Neutrophil (primary cell): ENCODE data around the gene LMNTD1.
"Not testable (repeated sequence)": the region's sequence is repeated elsewhere in the genome, so short reads cannot be mapped to it uniquely, and the experiment has no call there.

Source experiments
- H3K27ac ChIP-seq: fragments of 200-600 bp; sonication (generic); 2 replicates; pipeline ENCODE4 v1.5.1; 2016; ENCODE audit warnings: mild to moderate bottlenecking, moderate library complexity
- H3K27me3 ChIP-seq: fragments of 200-600 bp; sonication (generic); 2 replicates; pipeline ENCODE4 v1.6.0; 2016; ENCODE audit warnings: mild to moderate bottlenecking
- H3K36me3 ChIP-seq: fragments of 200-600 bp; sonication (generic); 2 replicates; pipeline ENCODE4 v1.5.1; 2017
- H3K4me1 ChIP-seq, 2 experiments: fragments of 200-600 bp in 1 of 2; sonication (generic) in 1 of 2; 1 replicate in 1 of 2; 2 replicates in 1 of 2; pipeline versions ENCODE4 v1.5.1 to v1.6.1; 2013 to 2016; ENCODE audit warnings: low read depth in 1 of 2, low read length in 1 of 2, mild to moderate bottlenecking in 1 of 2, moderate library complexity in 1 of 2; ENCODE audit not compliant: control insufficient read depth in 1 of 2, insufficient read depth in 1 of 2
- H3K4me3 ChIP-seq, 2 experiments: fragments of 200-600 bp in 1 of 2; sonication (generic) in 1 of 2; 1 replicate in 1 of 2; 2 replicates in 1 of 2; pipeline ENCODE4 v1.5.1; 2013 to 2016; ENCODE audit warnings: low read depth in 1 of 2, low read length in 1 of 2, mild to moderate bottlenecking in 1 of 2, moderate library complexity in 1 of 2
- H3K9me3 ChIP-seq: fragments of 200-600 bp; sonication (generic); 2 replicates; pipeline ENCODE4 v1.5.1; 2016
- TF ChIP-seq, protein P1 (sequence below): fragments of 200-600 bp; sonication (generic); IDR thresholded peaks from 2 replicates; pipeline ENCODE4 v1.5.1; 2016; ENCODE audit warnings: antibody characterized with exemption

LMNTD1 gene

DNA sequence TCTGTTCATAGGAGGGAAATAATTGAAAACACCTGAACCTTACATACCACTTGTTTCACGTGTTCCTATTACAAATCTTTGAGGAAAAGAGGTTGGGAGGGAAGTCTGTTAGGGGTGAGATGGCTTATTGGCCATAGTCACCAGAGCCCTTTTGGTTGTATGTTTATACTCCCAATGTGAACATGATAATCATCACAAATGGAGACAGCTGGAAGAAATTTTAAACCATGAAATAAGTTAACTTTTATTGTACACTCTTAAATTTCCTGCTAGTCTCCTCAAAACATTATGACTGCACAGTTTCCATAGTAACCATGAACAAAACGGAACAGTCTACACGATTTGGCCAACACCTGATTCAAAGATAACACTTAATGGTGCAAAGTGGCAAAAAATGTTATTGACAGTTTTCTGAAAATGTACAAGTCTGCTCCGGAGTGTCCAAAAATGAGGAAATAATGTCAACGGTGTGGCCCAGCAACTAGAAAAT lies 56.9 kb downstream of the LMNTD1 start:
- Histone ChIP-seq H3K36me3 (no peaks in the 10 kb centered on the region), H3K27me3 (no peaks in the 10 kb centered on the region), H3K9me3 (no peaks in the 10 kb centered on the region), H3K27ac (no peak overlapping the region), H3K4me1 (no peaks in the 10 kb centered on the region), H3K4me3 (no peak overlapping the region)
- TF ChIP-seq, protein P1, sequence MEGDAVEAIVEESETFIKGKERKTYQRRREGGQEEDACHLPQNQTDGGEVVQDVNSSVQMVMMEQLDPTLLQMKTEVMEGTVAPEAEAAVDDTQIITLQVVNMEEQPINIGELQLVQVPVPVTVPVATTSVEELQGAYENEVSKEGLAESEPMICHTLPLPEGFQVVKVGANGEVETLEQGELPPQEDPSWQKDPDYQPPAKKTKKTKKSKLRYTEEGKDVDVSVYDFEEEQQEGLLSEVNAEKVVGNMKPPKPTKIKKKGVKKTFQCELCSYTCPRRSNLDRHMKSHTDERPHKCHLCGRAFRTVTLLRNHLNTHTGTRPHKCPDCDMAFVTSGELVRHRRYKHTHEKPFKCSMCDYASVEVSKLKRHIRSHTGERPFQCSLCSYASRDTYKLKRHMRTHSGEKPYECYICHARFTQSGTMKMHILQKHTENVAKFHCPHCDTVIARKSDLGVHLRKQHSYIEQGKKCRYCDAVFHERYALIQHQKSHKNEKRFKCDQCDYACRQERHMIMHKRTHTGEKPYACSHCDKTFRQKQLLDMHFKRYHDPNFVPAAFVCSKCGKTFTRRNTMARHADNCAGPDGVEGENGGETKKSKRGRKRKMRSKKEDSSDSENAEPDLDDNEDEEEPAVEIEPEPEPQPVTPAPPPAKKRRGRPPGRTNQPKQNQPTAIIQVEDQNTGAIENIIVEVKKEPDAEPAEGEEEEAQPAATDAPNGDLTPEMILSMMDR = no peak

DNA sequence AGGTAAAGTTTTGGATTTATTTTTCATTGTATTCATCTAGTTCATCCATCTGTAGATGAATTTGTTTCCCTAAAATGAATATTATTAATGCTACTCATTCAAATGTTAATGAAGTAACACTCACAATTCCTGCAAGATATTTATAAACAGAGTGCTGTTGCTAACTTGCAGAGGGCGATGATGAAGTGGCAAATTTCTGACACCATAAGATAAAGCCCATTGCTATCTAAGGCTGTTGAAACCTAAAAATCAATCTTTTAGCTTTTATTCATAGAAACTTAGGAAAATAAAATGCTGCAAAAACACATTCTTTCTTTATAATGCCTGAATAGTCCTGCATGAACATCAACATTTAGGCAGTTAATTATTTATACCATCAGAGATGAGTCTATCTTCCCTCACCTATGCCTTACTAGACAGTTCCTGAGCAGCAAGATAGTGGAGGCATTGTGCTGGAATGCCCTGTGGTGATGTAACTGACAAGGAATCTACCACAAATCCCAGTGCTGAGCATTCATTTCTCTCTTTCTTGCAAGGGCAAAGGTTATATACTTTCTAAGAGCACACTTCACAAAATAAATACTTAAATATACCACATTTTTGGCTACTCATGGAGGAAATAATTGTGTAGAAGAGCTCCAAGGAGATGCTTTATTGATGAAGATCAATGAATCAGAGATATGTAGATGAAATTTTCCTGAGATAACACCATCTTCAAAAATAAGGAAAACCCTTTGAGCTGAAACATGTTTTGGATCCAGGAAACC lies 57.6 kb downstream of the LMNTD1 start:
- Histone ChIP-seq H3K27ac (no peak overlapping the region), H3K36me3 (no peaks in the 10 kb centered on the region), H3K4me3 (no peak overlapping the region), H3K27me3 (no peaks in the 10 kb centered on the region), H3K9me3 (no peaks in the 10 kb centered on the region), H3K4me1 (no peaks in the 10 kb centered on the region)
- TF ChIP-seq, protein P1 = no peak

DNA sequence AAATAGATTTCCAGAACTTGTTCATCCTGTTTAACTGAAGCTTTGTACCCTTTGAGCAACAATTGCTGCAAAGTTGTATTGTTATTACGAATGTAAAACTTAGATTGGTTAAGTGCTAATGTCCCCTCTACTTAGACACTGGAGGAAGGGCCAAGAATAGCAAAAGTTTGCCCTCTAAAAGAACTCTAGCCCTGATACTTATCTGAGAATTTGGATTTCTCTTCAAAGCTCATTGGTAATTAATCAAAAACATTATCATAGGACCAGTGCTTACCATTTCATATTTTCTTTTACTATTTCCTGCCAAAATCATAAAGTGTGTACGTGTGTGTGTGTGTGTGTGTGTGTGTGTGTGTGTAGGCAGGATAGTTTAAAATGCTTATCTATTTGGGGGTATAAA lies 58.2 kb downstream of the LMNTD1 start:
- H3K4me3 ChIP-seq = no peak overlapping the region
- no peak overlapping the region for H3K27ac ChIP-seq
- H3K27me3 ChIP-seq = no peaks in the 10 kb centered on the region

DNA sequence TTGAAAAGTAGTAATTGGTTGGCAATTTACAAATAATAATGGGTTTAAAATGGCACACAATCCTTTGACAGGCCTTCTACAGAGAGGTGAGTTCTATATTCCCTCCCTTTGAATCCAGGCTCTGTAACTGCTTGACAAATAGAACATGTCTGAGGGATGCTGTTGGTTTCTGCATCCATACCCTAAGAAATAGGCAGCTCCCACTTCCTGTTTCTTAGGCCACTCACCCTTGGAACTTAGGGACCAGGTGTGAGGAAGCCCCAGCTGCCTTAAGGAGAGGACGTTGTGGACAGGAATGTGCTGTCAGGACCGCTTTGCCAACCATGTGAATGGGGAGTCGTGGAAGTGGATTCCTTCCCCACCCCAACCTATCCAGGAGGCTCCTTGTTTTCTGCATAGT lies 59.4 kb downstream of the LMNTD1 start:
- H3K27ac ChIP-seq = no peak overlapping the region
- no peaks in the 10 kb centered on the region for H3K27me3 ChIP-seq
- H3K4me3 ChIP-seq = no peak overlapping the region
- TF ChIP-seq, protein P1 = no peak
- H3K4me1 ChIP-seq = no peaks in the 10 kb centered on the region
- no peaks in the 10 kb centered on the region for H3K9me3 ChIP-seq
- H3K36me3 ChIP-seq = no peaks in the 10 kb centered on the region

More for the DNA sequence above, 58.2 kb downstream of the LMNTD1 start:
- Histone ChIP-seq H3K36me3 (no peaks in the 10 kb centered on the region), H3K9me3 (no peaks in the 10 kb centered on the region), H3K4me1 (no peaks in the 10 kb centered on the region)
- TF ChIP-seq, protein P1 = no peak

DNA sequence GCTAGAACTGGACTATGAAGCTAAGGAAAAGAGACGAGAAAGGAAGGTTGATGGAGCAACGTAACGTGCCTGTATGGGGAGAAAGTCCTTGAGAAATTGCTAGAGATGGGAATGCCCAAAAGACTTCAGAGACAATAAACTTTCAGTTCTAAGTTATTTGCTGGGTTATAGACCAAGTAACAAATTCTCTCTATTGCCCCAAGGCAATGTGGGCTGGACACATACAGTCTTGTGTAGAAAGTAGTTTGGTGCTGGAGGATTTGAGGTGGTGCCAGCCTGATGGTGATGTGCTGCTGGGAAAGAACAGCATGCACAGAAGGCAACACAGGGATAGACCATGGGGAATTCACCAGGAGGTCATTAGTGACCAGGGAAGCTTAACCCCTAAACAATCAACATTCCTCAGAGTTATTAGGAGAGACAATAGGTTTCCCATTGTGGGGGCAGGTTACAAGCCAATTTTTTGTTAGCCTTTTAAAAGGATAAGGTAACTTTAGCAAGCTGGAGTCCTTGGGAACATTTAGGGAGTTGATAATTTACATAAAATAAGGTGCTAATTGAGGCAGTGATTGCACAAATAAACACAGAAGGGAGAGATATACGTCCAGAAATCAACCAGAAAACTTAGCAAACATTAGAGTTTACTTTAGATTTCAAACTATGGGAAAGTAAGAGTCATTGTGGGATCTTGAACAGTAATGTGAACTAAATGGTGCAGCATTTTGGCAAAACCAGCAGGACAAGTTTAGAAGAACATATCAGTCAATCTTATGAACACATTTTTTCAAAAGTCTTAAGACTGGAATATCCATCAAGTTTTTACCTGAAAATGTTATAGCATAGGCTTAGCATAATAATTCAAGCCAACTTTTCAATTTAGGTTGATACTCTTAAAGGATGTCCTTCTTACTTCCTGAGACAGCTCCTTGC lies 61.4 kb downstream of the LMNTD1 start:
- Histone ChIP-seq H3K9me3 (no peaks in the 10 kb centered on the region), H3K4me1 (no peaks in the 10 kb centered on the region), H3K36me3 (no peaks in the 10 kb centered on the region), H3K27me3 (no peaks in the 10 kb centered on the region), H3K27ac (no peak overlapping the region), H3K4me3 (no peak overlapping the region)
- TF ChIP-seq, protein P1 = no peak

DNA sequence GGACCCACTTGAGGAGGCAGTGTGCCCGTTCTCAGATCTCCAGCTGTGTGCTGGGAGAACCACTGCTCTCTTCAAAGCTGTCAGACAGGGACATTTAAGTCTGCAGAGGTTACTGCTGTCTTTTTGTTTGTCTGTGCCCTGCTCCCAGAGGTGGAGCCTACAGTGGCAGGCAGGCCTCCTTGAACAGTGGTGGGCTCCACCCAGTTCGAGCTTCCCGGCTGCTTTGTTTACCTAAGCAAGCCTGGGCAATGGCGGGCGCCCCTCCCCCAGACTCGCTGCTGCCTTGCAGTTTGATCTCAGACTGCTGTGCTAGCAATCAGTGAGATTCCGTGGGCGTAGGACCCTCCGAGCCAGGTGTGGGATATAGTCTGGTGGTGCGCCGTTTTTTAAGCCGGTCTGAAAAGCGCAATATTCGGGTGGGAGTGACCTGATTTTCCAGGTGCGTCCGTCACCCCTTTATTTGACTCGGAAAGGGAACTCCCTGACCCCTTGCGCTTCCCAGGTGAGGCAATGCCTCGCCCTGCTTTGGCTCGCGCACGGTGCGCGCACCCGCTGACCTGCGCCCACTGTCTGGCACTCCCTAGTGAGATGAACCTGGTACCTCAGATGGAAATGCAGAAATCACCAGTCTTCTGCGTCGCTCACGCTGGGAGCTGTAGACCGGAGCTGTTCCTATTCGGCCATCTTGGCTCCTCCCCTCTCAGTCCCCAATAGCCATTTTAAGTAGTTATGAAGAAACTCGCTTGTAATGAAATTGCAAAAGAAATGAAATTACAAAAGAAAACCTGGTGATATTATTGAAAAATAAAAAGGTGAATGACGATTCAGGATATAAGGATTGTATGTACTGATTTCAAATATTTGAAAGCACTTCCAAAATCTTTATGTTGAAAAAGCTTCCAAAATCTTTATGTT lies 63.9 kb downstream of the LMNTD1 start:
- not testable (repeated sequence) for H3K27ac ChIP-seq, H3K9me3 ChIP-seq, H3K4me1 ChIP-seq, H3K27me3 ChIP-seq, H3K4me3 ChIP-seq, H3K36me3 ChIP-seq
